HepG2 (cell line): ENCODE results near the gene ZSWIM7. TPM values are rescaled to one million over a fixed set of nuclear protein-coding genes. Genes with fewer than 3 reads are reported as not detected.
A peak's percentile ranks its signal among the peaks of the same experiment; 100 is the strongest.

ENCODE experiments used
- ATF2 ChIP-seq: sonication (generic); formaldehyde crosslinking; IDR thresholded peaks from 2 replicates; pipeline ENCODE4 v1.4.0; 2020; ENCODE audit warnings: missing genetic modification reagents
- BRCA1 ChIP-seq: sonication (generic); formaldehyde crosslinking; IDR thresholded peaks from 2 replicates; pipeline ENCODE4 v1.4.0; 2020; ENCODE audit warnings: missing genetic modification reagents
- CREB1 ChIP-seq, 2 experiments: fragments of 450-650 bp in 1 of 2; IDR thresholded peaks; 2 replicates each; pipeline ENCODE4 v1.6.1; 2016 to 2017; ENCODE audit warnings: control low read depth in 1 of 2, mild to moderate bottlenecking in 1 of 2, missing compliant biosample characterization in 1 of 2, missing genetic modification characterization in 1 of 2
- EP300 ChIP-seq, 3 experiments: sonication (generic) in 1 of 3; formaldehyde crosslinking in 1 of 3; IDR thresholded peaks; 2 replicates each; pipeline versions ENCODE4 v1.5.1 to v1.6.1; 2011 to 2020; ENCODE audit warnings: low read depth in 2 of 3, low read length in 2 of 3, borderline replicate concordance in 1 of 3, improper control_type of control experiment in 1 of 3, mild to moderate bottlenecking in 1 of 3, missing genetic modification reagents in 1 of 3, moderate library complexity in 1 of 3
- ETV6 ChIP-seq: sonication (generic); formaldehyde crosslinking; conservative IDR thresholded peaks from 2 replicates; pipeline ENCODE4 v1.4.0; 2020; ENCODE audit warnings: missing genetic modification reagents
- FOXP1 ChIP-seq, 2 experiments: fragments of 450-650 bp in 1 of 2; IDR thresholded peaks; 2 replicates each; pipeline ENCODE4 v1.6.1; 2017 to 2018; ENCODE audit warnings: antibody characterized with exemption in 1 of 2
- GATAD2A ChIP-seq: IDR thresholded peaks from 2 replicates; pipeline ENCODE4 v1.6.1; 2016
- GMEB1 ChIP-seq: sonication (generic); formaldehyde crosslinking; IDR thresholded peaks from 2 replicates; pipeline ENCODE4 v1.5.1; 2020; ENCODE audit warnings: missing genetic modification reagents, mild to moderate bottlenecking, borderline replicate concordance
- HOXA3 ChIP-seq: sonication (generic); formaldehyde crosslinking; IDR thresholded peaks from 2 replicates; pipeline ENCODE4 v1.5.0; 2020; ENCODE audit warnings: missing genetic modification reagents
- HOXA5 ChIP-seq: sonication (generic); formaldehyde crosslinking; IDR thresholded peaks from 2 replicates; pipeline ENCODE4 v1.4.0; 2020; ENCODE audit warnings: missing genetic modification reagents
- HOXA9 ChIP-seq: sonication (generic); formaldehyde crosslinking; IDR thresholded peaks from 2 replicates; pipeline ENCODE4 v1.8.1; 2022; ENCODE audit warnings: missing genetic modification reagents, mild to moderate bottlenecking, moderate library complexity, borderline replicate concordance
- JDP2 ChIP-seq: sonication (generic); formaldehyde crosslinking; IDR thresholded peaks from 2 replicates; pipeline ENCODE4 v1.8.1; 2022; ENCODE audit warnings: missing genetic modification reagents, borderline replicate concordance
- MTF2 ChIP-seq: sonication (generic); formaldehyde crosslinking; IDR thresholded peaks from 2 replicates; pipeline ENCODE4 v1.5.0; 2020; ENCODE audit warnings: missing genetic modification reagents, borderline replicate concordance
- PAX8 ChIP-seq: sonication (generic); formaldehyde crosslinking; IDR thresholded peaks from 2 replicates; pipeline ENCODE4 v1.8.0; 2022; ENCODE audit warnings: mild to moderate bottlenecking, missing genetic modification reagents, borderline replicate concordance
- PHF5A ChIP-seq: IDR thresholded peaks from one replicate; pipeline ENCODE4 v1.6.1; 2018; ENCODE audit warnings: low read depth, missing genetic modification reagents; ENCODE audit not compliant: unreplicated experiment
- RFX3 ChIP-seq: IDR thresholded peaks from 2 replicates; pipeline ENCODE4 v1.6.1; 2016; ENCODE audit warnings: missing biosample characterization, missing genetic modification reagents
- SMAD3 ChIP-seq: sonication (generic); formaldehyde crosslinking; IDR thresholded peaks from 2 replicates; pipeline ENCODE4 v1.4.0; 2020; ENCODE audit warnings: missing genetic modification reagents
- SNAPC2 ChIP-seq: sonication (generic); formaldehyde crosslinking; IDR thresholded peaks from 2 replicates; pipeline ENCODE4 v1.8.1; 2022; ENCODE audit warnings: mild to moderate bottlenecking, missing genetic modification reagents
- SNAPC5 ChIP-seq: sonication (generic); formaldehyde crosslinking; IDR thresholded peaks from 2 replicates; pipeline ENCODE4 v1.8.1; 2023; ENCODE audit warnings: mild to moderate bottlenecking, missing genetic modification reagents, borderline replicate concordance
- THAP11 ChIP-seq: IDR thresholded peaks from 2 replicates; pipeline ENCODE4 v1.6.1; 2016; ENCODE audit warnings: missing biosample characterization, missing genetic modification reagents
- XRCC5 ChIP-seq: fragments of 200-400 bp; formaldehyde crosslinking; optimal IDR thresholded peaks from 2 replicates; pipeline ENCODE3; 2017; ENCODE audit warnings: mild to moderate bottlenecking, low read length
- ZBTB37 ChIP-seq: sonication (generic); formaldehyde crosslinking; IDR thresholded peaks from 2 replicates; pipeline ENCODE4 v1.4.0; 2020; ENCODE audit warnings: mild to moderate bottlenecking, missing genetic modification reagents
- ZNF136 ChIP-seq: sonication (generic); formaldehyde crosslinking; IDR thresholded peaks from 2 replicates; pipeline ENCODE4 v1.8.1; 2022; ENCODE audit warnings: low read depth, mild to moderate bottlenecking, moderate library complexity, missing genetic modification reagents
- ZNF275 ChIP-seq: sonication (generic); formaldehyde crosslinking; IDR thresholded peaks from 2 replicates; pipeline ENCODE4 v1.8.0; 2022; ENCODE audit warnings: missing genetic modification reagents, mild to moderate bottlenecking, inconsistent platforms, borderline replicate concordance
- ZNF619 ChIP-seq: sonication (generic); formaldehyde crosslinking; IDR thresholded peaks from 2 replicates; pipeline ENCODE4 v1.4.0; 2020; ENCODE audit warnings: mild to moderate bottlenecking, missing genetic modification reagents
- polyA plus RNA-seq, 8 experiments: library from polyadenylated mRNA; depleted of rRNA in 3 of 8; stranded (reverse) in 7 of 8; unstranded in 1 of 8; fragments of >200 nt; fragmentation: Illumina TruSeq in 4 of 8; extraction: Trizol in 4 of 8; gene quantifications; 2 replicates each; pipeline versions ENCODE4 v1.2.1 to v1.2.3, GENCODE V29; 2011 to 2016; ENCODE audit warnings: low read depth in 4 of 8, missing spikeins in 1 of 8, mixed read lengths in 1 of 8; ENCODE audit not compliant: insufficient read depth in 1 of 8
- total RNA-seq, 5 experiments: library from RNA; depleted of rRNA; stranded (reverse); fragments of >200 nt; fragmentation: Illumina TruSeq; extraction: Trizol; gene quantifications; 2 replicates each; pipeline ENCODE4 v1.2.3, GENCODE V29; 2016; ENCODE audit warnings: low read depth in 1 of 5

ZSWIM7 gene
- total and polyA plus RNA-seq, 2 of the 13 experiments (the other 11 are each of a cell fraction or from before 2014, with no cell fraction given): 13.1 to 28.1 TPM

- TF ChIP-seq THAP11 (CRISPR knock-in tag): peak; percentile 51
- no peak for TF ChIP-seq ETV6 (CRISPR knock-in tag)
- TF ChIP-seq GATAD2A (CRISPR knock-in tag): peak; percentile 88
- no peak for TF ChIP-seq JDP2
- TF ChIP-seq GMEB1 (CRISPR knock-in tag): 0 out of 2 replicates have a peak, but pooled peaks have one; percentile 5
- TF ChIP-seq ZNF619: no peak
- no peak for TF ChIP-seq PAX8 (CRISPR knock-in tag)
- no peak for TF ChIP-seq HOXA5 (CRISPR knock-in tag)
- TF ChIP-seq XRCC5: no peak
- no peak for TF ChIP-seq BRCA1 (CRISPR knock-in tag)
- 0 out of 2 replicates have a peak, but pooled peaks have one; percentile 44 for TF ChIP-seq ZBTB37 (CRISPR knock-in tag)
- no peak for TF ChIP-seq MTF2 (CRISPR knock-in tag)
- TF ChIP-seq EP300 (IDR thresholded peaks at IDR 0.05; ENCODE audit: low read depth in 2 of 2, low read length in 2 of 2): peak; percentile 35 to 68; a peak in 2 of 4 replicates
- TF ChIP-seq EP300 (CRISPR knock-in tag; IDR thresholded peaks at IDR 0.05; ENCODE audit: borderline replicate concordance): no peak
- no peak for TF ChIP-seq SMAD3 (CRISPR knock-in tag)
- no peak for TF ChIP-seq RFX3
- TF ChIP-seq CREB1 (IDR thresholded peaks at IDR 0.05): no peak; the same call in 1 of the 2 replicates
- no peak; the same call in 1 of the 2 replicates for TF ChIP-seq CREB1 (CRISPR knock-in tag; IDR thresholded peaks at IDR 0.05)
- TF ChIP-seq ZNF275 (CRISPR knock-in tag): no peak
- TF ChIP-seq HOXA3 (CRISPR knock-in tag): no peak
- TF ChIP-seq HOXA9 (CRISPR knock-in tag): no peak
- TF ChIP-seq ZNF136: no peak; the same call in 1 of the 2 replicates
- no peak for TF ChIP-seq SNAPC2
- no peak for TF ChIP-seq PHF5A (CRISPR knock-in tag)
- peak; percentile 92 for TF ChIP-seq FOXP1 (IDR thresholded peaks at IDR 0.05)
- peak; percentile 98 for TF ChIP-seq FOXP1 (CRISPR knock-in tag; IDR thresholded peaks at IDR 0.05)
- TF ChIP-seq ATF2 (CRISPR knock-in tag): 0 out of 2 replicates have a peak, but pooled peaks have one; percentile 14
- no peak for TF ChIP-seq SNAPC5 (CRISPR knock-in tag)
Measured at GRCh38 chr17:16040710-16041251, 41.3 kb upstream of the ZSWIM7 start (continued).
